HEK293 (cell line): ENCODE data around the gene ACRBP.

Experiments used
- SALL2 ChIP-seq: fragments of 450-650 bp; formaldehyde crosslinking; IDR thresholded peaks from 2 replicates; pipeline ENCODE4 v1.5.0; 2017; ENCODE audit warnings: missing biosample characterization, mild to moderate bottlenecking, missing genetic modification characterization, borderline replicate concordance
- ZNF214 ChIP-seq: fragments of 450-650 bp; formaldehyde crosslinking; IDR thresholded peaks from 2 replicates; pipeline ENCODE4 v1.5.1; 2017; ENCODE audit warnings: missing biosample characterization, mild to moderate bottlenecking, missing genetic modification characterization, borderline replicate concordance
- ZNF23 ChIP-seq: fragments of 450-650 bp; formaldehyde crosslinking; IDR thresholded peaks from 2 replicates; pipeline ENCODE4 v1.5.1; 2016; ENCODE audit warnings: missing biosample characterization, missing genetic modification characterization, borderline replicate concordance
- ZNF560 ChIP-seq: fragments of 450-650 bp; formaldehyde crosslinking; IDR thresholded peaks from 2 replicates; pipeline ENCODE4 v1.5.1; 2017; ENCODE audit warnings: missing biosample characterization, missing genetic modification characterization, borderline replicate concordance

- TF ChIP-seq ZNF214 (tag by site-specific recombination) (no peak), ZNF23 (no peak), SALL2 (tag by site-specific recombination) (no peak), ZNF560 (tag by site-specific recombination) (no peak)
Measured at GRCh38 chr12:6639151-6639801, 8.0 kb downstream of the ACRBP start.
